Esophagus (tissue), 2 donors: ENCODE measurements around the gene CD5L. TPM values are rescaled to one million over a fixed set of nuclear protein-coding genes. Genes with fewer than 3 reads are reported as not detected.

Source experiments
- H3K27ac ChIP-seq, 2 donors: one replicate each; pipeline ENCODE4 v1.5.1; 2013; ENCODE audit warnings: low read depth in 2 of 2, mild to moderate bottlenecking in 2 of 2, inconsistent platforms in 1 of 2, low read length in 1 of 2, moderate library complexity in 1 of 2
- H3K27me3 ChIP-seq, 2 donors: one replicate each; pipeline ENCODE4 v1.6.1; 2013; ENCODE audit warnings: low read length in 2 of 2, control low read depth in 1 of 2, mild to moderate bottlenecking in 1 of 2; ENCODE audit not compliant: insufficient read depth in 2 of 2, control insufficient read depth in 1 of 2
- H3K36me3 ChIP-seq, 2 donors: one replicate each; pipeline ENCODE4 v1.6.1; 2013; ENCODE audit warnings: low read length in 1 of 2; ENCODE audit not compliant: control insufficient read depth in 2 of 2, insufficient read depth in 2 of 2
- H3K4me1 ChIP-seq, 2 donors: one replicate each; pipeline ENCODE4 v1.6.1; 2013; ENCODE audit warnings: low read length in 1 of 2; ENCODE audit not compliant: control insufficient read depth in 2 of 2, insufficient read depth in 2 of 2
- H3K4me3 ChIP-seq, 2 donors: one replicate each; pipeline ENCODE4 v1.5.1; 2013; ENCODE audit warnings: low read length in 2 of 2, mild to moderate bottlenecking in 2 of 2, low read depth in 1 of 2, moderate library complexity in 1 of 2
- H3K9me3 ChIP-seq, 2 donors: one replicate each; pipeline ENCODE4 v1.6.1; 2013; ENCODE audit warnings: mild to moderate bottlenecking in 2 of 2, low read depth in 1 of 2, low read length in 1 of 2, moderate library complexity in 1 of 2; ENCODE audit not compliant: control insufficient read depth in 2 of 2, insufficient read depth in 1 of 2
- WGBS, 2 donors: extraction: QIAGEN DNeasy Blood & Tissue Kit; methylation state at CpG; one replicate each; pipeline ENCODE4 v1.1.7; 2013; 5-methylcytosine and 5-hydroxymethylcytosine counted together
- polyA plus RNA-seq, 2 donors: library from polyadenylated mRNA; stranded (reverse); fragments of 200-250 nt; gene quantifications; one replicate each; pipeline ENCODE4 v1.2.3, GENCODE V29; 2013
- donor health status: healthy with polysubstance abuse.
- donor health status: Bipolar disorder and iron deficiency.

The CD5L gene
- polyA plus RNA-seq, 2 donors = not detected

GRCh38 chr1:157784801-157785200 is 56.8 kb downstream of the CD5L start:
- H3K4me1 ChIP-seq = no peaks in the 10 kb centered on the region
- WGBS, 2 donors = 71 to 76% methylated on average over 3 of the region's 3 CpGs
- H3K27me3 ChIP-seq = no peaks in the 10 kb centered on the region

DNA sequence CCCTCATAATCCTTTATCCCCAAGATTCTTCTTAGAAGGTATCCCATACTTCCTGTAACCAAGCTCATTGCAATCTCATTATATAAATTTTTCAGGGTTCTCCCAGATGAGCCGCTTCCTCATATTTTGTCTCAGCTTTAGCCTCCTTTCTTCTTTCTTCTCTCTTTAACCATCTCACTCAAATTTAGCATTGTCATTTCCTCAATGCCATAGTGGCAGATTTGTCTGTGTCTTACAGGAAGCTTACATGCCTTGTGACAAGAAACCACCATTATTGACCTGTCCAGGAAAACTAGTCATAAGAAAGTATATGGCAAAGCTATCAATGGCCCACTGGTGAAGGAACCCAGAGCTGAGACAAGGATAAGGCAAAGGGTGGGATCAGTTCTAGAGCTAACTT is 58.7 kb downstream of the CD5L start:
- WGBS, 2 donors = 79 to 85% methylated on average over 1 of the region's 1 CpG
- no peaks in the 10 kb centered on the region for H3K27me3 ChIP-seq
- H3K4me3 ChIP-seq = no peak overlapping the region
- H3K4me1 ChIP-seq = no peaks in the 10 kb centered on the region
- no peak overlapping the region for H3K27ac ChIP-seq
- H3K36me3 ChIP-seq = no peaks in the 10 kb centered on the region
- H3K9me3 ChIP-seq = no peaks in the 10 kb centered on the region

More at GRCh38 chr1:157784801-157785200, 56.8 kb downstream of the CD5L start:
- Histone ChIP-seq H3K36me3 (no peaks in the 10 kb centered on the region), H3K9me3 (no peaks in the 10 kb centered on the region), H3K27ac (no peak overlapping the region), H3K4me3 (no peak overlapping the region)

DNA sequence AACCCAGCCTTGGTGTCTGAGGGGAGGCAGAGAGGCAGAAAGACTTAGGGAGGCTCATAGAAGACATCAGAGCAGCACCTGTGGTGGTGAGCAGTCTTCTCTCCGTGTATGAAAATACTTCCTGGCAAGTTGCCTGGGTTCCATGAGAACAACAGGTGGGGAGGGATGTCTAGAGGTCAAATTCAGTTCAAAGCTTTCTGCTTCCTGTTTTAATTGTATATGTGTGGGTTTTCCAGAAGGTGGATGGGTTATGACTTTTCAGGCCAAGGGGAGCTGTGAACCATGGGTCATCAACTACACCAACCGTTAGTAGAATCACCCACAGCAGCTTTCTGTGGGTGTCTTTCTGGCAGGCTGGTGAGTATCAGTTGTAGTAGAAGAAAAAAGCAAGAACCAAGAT is 60.6 kb downstream of the CD5L start:
- 42 to 45% methylated on average over 2 of the region's 2 CpGs for WGBS, 2 donors
- Histone ChIP-seq H3K27ac (no peak overlapping the region), H3K27me3 (no peaks in the 10 kb centered on the region)

More for the DNA sequence above, 60.6 kb downstream of the CD5L start:
- H3K4me3 ChIP-seq = no peak overlapping the region
- H3K36me3 ChIP-seq = no peaks in the 10 kb centered on the region
- no peaks in the 10 kb centered on the region for H3K4me1 ChIP-seq
- no peaks in the 10 kb centered on the region for H3K9me3 ChIP-seq

Other genes starting within 250 kb of the CD5L start
- not detected for gene FCRL4, start 243.7 kb downstream of the CD5L start, polyA plus RNA-seq
- under 1 TPM in 1 of 2 donors, not detected in 1; 0.05 TPM for gene FCRL3, start 141.0 kb downstream of the CD5L start, polyA plus RNA-seq
- under 1 TPM; 0.04 to 0.18 TPM for gene FCRL2, start 64.7 kb downstream of the CD5L start, polyA plus RNA-seq
- gene FCRL1, start 21.7 kb downstream of the CD5L start, polyA plus RNA-seq = under 1 TPM in 1 of 2 donors, not detected in 1; 0.04 TPM
- gene KIRREL1, start 151.8 kb upstream of the CD5L start, polyA plus RNA-seq = 1 to 10 TPM; 2.9 to 3.7 TPM